Osteocyte (in vitro differentiated cells): ENCODE measurements around the gene CCDC24. TPM values are rescaled to one million over a fixed set of nuclear protein-coding genes. Genes with fewer than 3 reads are reported as not detected.

Experiments used
- DNase-seq: peaks from one replicate; pipeline ENCODE4 v3.0.0; 2021; ENCODE audit warnings: mixed read lengths; ENCODE audit not compliant: unreplicated experiment; ENCODE audit errors: extremely low spot score
- H3K27ac Mint-ChIP-seq: one replicate; pipeline ENCODE4 v1.8.0; 2021; ENCODE audit warnings: mild to moderate bottlenecking, mixed read lengths; ENCODE audit not compliant: unreplicated experiment
- H3K27me3 Mint-ChIP-seq: one replicate; pipeline ENCODE4 v1.8.0; 2021; ENCODE audit warnings: mixed read lengths; ENCODE audit not compliant: unreplicated experiment
- H3K36me3 Mint-ChIP-seq: one replicate; pipeline ENCODE4 v1.8.0; 2021; ENCODE audit warnings: mixed read lengths; ENCODE audit not compliant: unreplicated experiment
- H3K4me1 Mint-ChIP-seq: one replicate; pipeline ENCODE4 v1.8.0; 2021; ENCODE audit warnings: mixed read lengths; ENCODE audit not compliant: unreplicated experiment
- H3K4me3 Mint-ChIP-seq: one replicate; pipeline ENCODE4 v1.8.0; 2021; ENCODE audit warnings: mild to moderate bottlenecking, moderate library complexity, mixed read lengths; ENCODE audit not compliant: unreplicated experiment
- H3K9me3 Mint-ChIP-seq: one replicate; pipeline ENCODE4 v1.8.0; 2021; ENCODE audit warnings: mixed read lengths; ENCODE audit not compliant: unreplicated experiment
- CTCF ChIP-seq: fragments of 200-600 bp; sonication (generic); IDR thresholded peaks from 2 replicates; pipeline ENCODE4 v1.5.0; 2021; ENCODE audit warnings: antibody characterized with exemption, mild to moderate bottlenecking, moderate library complexity
- total RNA-seq: library from RNA; stranded (reverse); gene quantifications from 2 replicates; pipeline ENCODE4 v1.2.1, GENCODE V29; 2021

The CCDC24 gene
- total RNA-seq, 1 donor from 2014 or later, result 5.1 TPM

- Mint-ChIP-seq H3K27ac (no peak overlapping the region), H3K9me3 (no peaks in the 10 kb centered on the region), H3K27me3 (no peaks in the 10 kb centered on the region), H3K4me1 (peaks cover 16% of the 10 kb centered on the region), H3K4me3 (no peak overlapping the region), H3K36me3 (peaks cover 9% of the 10 kb centered on the region)
- DNase-seq, result no peak
- no peak for TF ChIP-seq CTCF
These were observed 28.1 kb downstream of the CCDC24 start for GRCh38 chr1:44019466-44019948.

GRCh38 chr1:44020464-44020863 is 29.1 kb downstream of the CCDC24 start:
- TF ChIP-seq CTCF, result no peak
- H3K27ac Mint-ChIP-seq, result no peak overlapping the region
- no peak for DNase-seq
- peaks cover 19% of the 10 kb centered on the region for H3K4me1 Mint-ChIP-seq
- H3K9me3 Mint-ChIP-seq, result no peaks in the 10 kb centered on the region
- no peaks in the 10 kb centered on the region for H3K27me3 Mint-ChIP-seq
- no peak overlapping the region for H3K4me3 Mint-ChIP-seq
- H3K36me3 Mint-ChIP-seq, result peaks cover 9% of the 10 kb centered on the region

GRCh38 chr1:44021156-44021555 is 29.8 kb downstream of the CCDC24 start:
- TF ChIP-seq CTCF, result no peak
- Mint-ChIP-seq H3K27ac (no peak overlapping the region), H3K36me3 (peaks cover 9% of the 10 kb centered on the region), H3K4me3 (no peak overlapping the region), H3K4me1 (peaks cover 21% of the 10 kb centered on the region), H3K9me3 (no peaks in the 10 kb centered on the region), H3K27me3 (no peaks in the 10 kb centered on the region)
- DNase-seq, result no peak

GRCh38 chr1:44021581-44022321 is 30.4 kb downstream of the CCDC24 start:
- Mint-ChIP-seq H3K4me1 (peaks cover 21% of the 10 kb centered on the region), H3K27ac (no peak overlapping the region), H3K27me3 (no peaks in the 10 kb centered on the region), H3K9me3 (no peaks in the 10 kb centered on the region), H3K4me3 (no peak overlapping the region), H3K36me3 (peaks cover 9% of the 10 kb centered on the region)
- no peak for DNase-seq
- TF ChIP-seq CTCF, result no peak

GRCh38 chr1:44024031-44024902 is 32.9 kb downstream of the CCDC24 start:
- Mint-ChIP-seq H3K4me1 (peaks cover 31% of the 10 kb centered on the region), H3K36me3 (peaks cover 9% of the 10 kb centered on the region), H3K27me3 (no peaks in the 10 kb centered on the region), H3K9me3 (no peaks in the 10 kb centered on the region), H3K27ac (peak overlapping the region; percentile 81), H3K4me3 (peak overlapping the region; percentile 8)
- no peak for DNase-seq
- no peak for TF ChIP-seq CTCF
